ENCODE results near the gene VPS16.

VPS16 gene

GRCh38 chr20:2816583-2817340, 23.8 kb upstream of the VPS16 start:
- no peak overlapping the region for H3K4me3 ChIP-seq (ENCODE audit: low read length)
- TF ChIP-seq CTCF (IDR thresholded peaks at IDR 0.05; ENCODE audit: insufficient read depth, low read depth, low read length, missing control alignments) = no peak
- DNase-seq (ENCODE audit: low read depth) = no peak

DNA sequence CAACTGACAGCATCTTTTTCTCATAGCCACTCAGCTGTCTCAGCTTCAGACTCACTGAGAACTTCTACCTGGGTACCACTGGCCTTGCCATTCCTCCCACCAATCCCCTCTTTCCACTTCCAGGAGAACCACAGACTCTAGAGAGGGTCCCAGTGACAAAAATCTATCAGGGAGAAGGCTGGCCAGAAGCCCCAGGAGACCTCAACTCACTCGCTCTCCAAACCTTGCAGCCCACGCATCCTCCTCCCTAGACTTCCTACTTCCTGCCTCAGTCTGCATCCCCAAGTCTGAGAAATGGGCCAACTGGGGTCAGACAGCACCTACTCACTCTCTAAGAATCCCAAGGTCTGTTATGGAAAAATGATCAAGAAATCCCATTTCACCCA, 23.2 kb upstream of the VPS16 start:
- TF ChIP-seq CTCF (IDR thresholded peaks at IDR 0.05; ENCODE audit: insufficient read depth, low read depth, low read length, missing control alignments) = no peak
- no peak for DNase-seq (ENCODE audit: low read depth)

DNA sequence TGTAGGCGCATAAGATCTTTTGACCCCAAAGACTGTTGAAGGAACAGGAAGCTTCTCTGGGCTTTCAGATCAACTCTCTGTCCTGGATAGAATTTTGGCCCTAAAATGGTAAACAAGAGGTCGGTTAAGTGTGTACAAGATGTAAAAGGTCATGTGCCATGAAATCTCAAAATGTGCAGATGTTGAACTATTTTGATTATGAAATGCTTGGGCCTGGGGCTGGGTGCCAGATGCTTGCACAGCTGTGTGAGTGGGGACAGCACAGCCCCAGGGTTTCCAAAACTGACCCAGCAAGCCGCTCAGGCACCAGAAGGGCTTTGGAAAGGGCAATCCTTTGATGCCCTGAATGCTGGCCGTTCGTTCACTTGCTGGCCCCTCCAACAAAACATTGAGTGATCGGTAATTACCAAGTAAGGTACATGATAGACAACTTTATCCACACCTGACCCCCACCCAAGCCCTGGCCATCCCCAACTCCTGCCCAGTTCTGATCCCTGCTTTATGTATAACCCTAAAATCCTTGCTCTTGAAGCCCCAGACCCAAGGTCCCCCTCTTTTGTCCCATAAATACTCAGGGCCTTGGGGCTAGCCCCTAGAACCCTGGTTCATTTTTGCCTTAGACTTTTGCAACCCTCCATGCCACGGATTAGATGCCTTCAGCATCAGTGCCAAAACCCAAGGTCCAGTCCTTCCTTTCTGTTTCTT, 22.5 kb upstream of the VPS16 start:
- no peak overlapping the region for H3K4me3 ChIP-seq (ENCODE audit: low read length)
- no peak for DNase-seq (ENCODE audit: low read depth)
- TF ChIP-seq CTCF (IDR thresholded peaks at IDR 0.05; ENCODE audit: insufficient read depth, low read depth, low read length, missing control alignments) = no peak

More for the DNA sequence above, 23.2 kb upstream of the VPS16 start:
- H3K4me3 ChIP-seq (ENCODE audit: low read length) = no peak overlapping the region

GRCh38 chr20:2820084-2820895, 20.3 kb upstream of the VPS16 start:
- DNase-seq (ENCODE audit: low read depth) = no peak
- no peak overlapping the region for H3K4me3 ChIP-seq (ENCODE audit: low read length)
- TF ChIP-seq CTCF (IDR thresholded peaks at IDR 0.05; ENCODE audit: insufficient read depth, low read depth, low read length, missing control alignments) = no peak

DNA sequence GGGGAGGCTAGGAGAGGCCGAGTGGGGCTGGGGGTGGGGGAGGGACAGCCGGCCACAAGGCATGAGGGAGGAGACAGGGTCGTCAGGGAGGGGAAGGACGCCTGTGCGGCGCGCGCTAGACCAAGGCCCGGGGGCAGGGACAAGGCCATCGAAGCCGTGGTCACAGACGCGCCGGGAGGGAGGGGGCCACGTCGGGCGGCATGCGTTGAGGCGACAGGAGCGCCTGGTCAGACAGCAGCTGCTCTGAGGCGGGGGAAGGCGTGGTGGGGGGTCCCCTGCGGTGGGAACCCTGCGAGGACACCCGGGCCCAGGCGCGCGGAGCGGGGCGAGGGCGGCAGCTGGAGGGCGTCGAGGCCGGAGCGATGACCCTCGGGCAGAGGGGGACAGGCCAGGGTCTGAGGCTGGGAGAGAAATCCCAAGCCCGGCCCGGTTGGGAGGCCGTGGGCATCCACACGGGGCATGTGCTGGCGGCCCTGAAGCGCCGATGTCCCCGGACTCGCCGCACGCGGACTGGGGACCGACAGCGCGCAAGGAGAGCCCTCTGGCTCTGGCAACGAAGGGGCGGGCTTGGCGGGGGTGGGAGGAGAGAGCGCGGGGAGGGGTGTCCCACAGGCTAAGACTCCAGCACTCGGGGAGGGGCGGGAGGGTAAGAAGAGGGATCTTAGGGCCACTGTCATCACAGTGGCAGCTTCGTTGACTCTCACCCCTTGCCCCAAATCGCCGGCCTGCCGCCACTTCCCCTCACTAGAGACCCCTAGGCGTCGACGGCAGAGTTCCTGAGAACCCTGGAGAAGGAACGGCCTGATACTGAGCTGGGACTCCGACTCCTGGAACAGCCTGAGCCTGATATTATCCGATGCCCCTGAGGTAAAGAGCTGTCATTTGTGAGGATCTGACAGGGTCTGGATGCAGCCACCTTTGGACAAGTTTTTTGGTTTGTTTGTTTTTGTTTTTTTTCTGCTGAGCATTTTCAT, 19.4 kb upstream of the VPS16 start:
- no peak overlapping the region for H3K4me3 ChIP-seq (ENCODE audit: low read length)
- no peak for TF ChIP-seq CTCF (IDR thresholded peaks at IDR 0.05; ENCODE audit: insufficient read depth, low read depth, low read length, missing control alignments)
- no peak for DNase-seq (ENCODE audit: low read depth)

GRCh38 chr20:2822073-2822472, 18.5 kb upstream of the VPS16 start:
- no peak for DNase-seq (ENCODE audit: low read depth)
- no peak overlapping the region for H3K4me3 ChIP-seq (ENCODE audit: low read length)
- TF ChIP-seq CTCF (IDR thresholded peaks at IDR 0.05; ENCODE audit: insufficient read depth, low read depth, low read length, missing control alignments) = no peak

Measured in epithelial cell of esophagus (primary cell).